GM12891 (cell line): ENCODE measurements around the gene KLF3.

Experiments used
- PAX5 ChIP-seq: IDR thresholded peaks from 2 replicates; pipeline ENCODE4 v1.6.1; 2011; ENCODE audit warnings: low read length, moderate library complexity, mild to moderate bottlenecking; ENCODE audit not compliant: insufficient read depth, severe bottlenecking
- POLR2A ChIP-seq: IDR thresholded peaks from 2 replicates; pipeline ENCODE4 v1.6.1; 2011; ENCODE audit warnings: low read depth, low read length, control low read depth
- POLR2AphosphoS5 ChIP-seq: IDR thresholded peaks from 2 replicates; pipeline ENCODE4 v1.6.1; 2011; ENCODE audit warnings: low read depth, low read length, control low read depth

GRCh38 chr4:38728631-38729141 lies 64.7 kb downstream of the KLF3 start:
- TF ChIP-seq POLR2A (no peak), POLR2AphosphoS5 (no peak), PAX5 (no peak)
